Keratinocyte (primary cell): ENCODE results near the gene HERC4. TPM values are rescaled to one million over a fixed set of nuclear protein-coding genes. Genes with fewer than 3 reads are reported as not detected.

Source experiments
- DNase-seq: peaks from one replicate; pipeline ENCODE4 v3.0.0-alpha.2; 2011; ENCODE audit warnings: low read depth, missing footprints, low spot score
- FAIRE-seq: peaks from 2 replicates; lab custom pipeline; 2011; peaks lifted over from hg19 to GRCh38; lab: Jason Lieb, UNC
- H2AFZ ChIP-seq: 2 replicates; pipeline ENCODE4 v1.6.0; 2012; ENCODE audit warnings: low read length, control low read depth, inconsistent platforms; ENCODE audit not compliant: control insufficient read depth
- H3K27ac ChIP-seq: 2 replicates; pipeline ENCODE4 v1.5.1; 2011; ENCODE audit warnings: low read length; ENCODE audit not compliant: control insufficient read depth, insufficient read depth
- H3K27me3 ChIP-seq: 3 replicates; pipeline ENCODE4 v1.6.0; 2011; ENCODE audit warnings: low read length; ENCODE audit not compliant: control insufficient read depth, insufficient read depth; ENCODE audit errors: extremely low read depth
- H3K36me3 ChIP-seq, 2 experiments: 2 replicates in 1 of 2; 3 replicates in 1 of 2; pipeline ENCODE4 v1.5.1; 2011; ENCODE audit warnings: low read length in 2 of 2, mild to moderate bottlenecking in 1 of 2; ENCODE audit not compliant: control insufficient read depth in 2 of 2, insufficient read depth in 2 of 2; ENCODE audit errors: extremely low read depth in 1 of 2
- H3K4me1 ChIP-seq: 3 replicates; pipeline ENCODE4 v1.5.1; 2011; ENCODE audit warnings: low read length; ENCODE audit not compliant: control insufficient read depth, insufficient read depth; ENCODE audit errors: extremely low read depth
- H3K4me2 ChIP-seq: 3 replicates; pipeline ENCODE4 v1.6.0; 2011; ENCODE audit warnings: low read depth, low read length; ENCODE audit not compliant: control insufficient read depth, insufficient read depth; ENCODE audit errors: extremely low read depth
- H3K4me3 ChIP-seq, 3 experiments: fragments of 200-600 bp in 1 of 3; sonication (generic) in 1 of 3; 2 replicates in 2 of 3; 3 replicates in 1 of 3; pipeline ENCODE4 v1.5.1; 2011 to 2016; ENCODE audit warnings: low read length in 3 of 3, mild to moderate bottlenecking in 3 of 3, control low read depth in 2 of 3, inconsistent platforms in 1 of 3, low read depth in 1 of 3, mixed read lengths in 1 of 3, mixed run types in 1 of 3, moderate library complexity in 1 of 3; ENCODE audit not compliant: control insufficient read depth in 2 of 3, insufficient read depth in 2 of 3; ENCODE audit errors: extremely low read depth in 1 of 3
- H3K79me2 ChIP-seq: 2 replicates; pipeline ENCODE4 v1.6.0; 2012; ENCODE audit warnings: low read length; ENCODE audit not compliant: control insufficient read depth, insufficient read depth
- H3K9ac ChIP-seq: 3 replicates; pipeline ENCODE4 v1.6.0; 2011; ENCODE audit warnings: low read length; ENCODE audit not compliant: control insufficient read depth, insufficient read depth; ENCODE audit errors: extremely low read depth
- H3K9me1 ChIP-seq: 3 replicates; pipeline ENCODE4 v1.6.0; 2011; ENCODE audit warnings: low read length; ENCODE audit not compliant: control insufficient read depth, insufficient read depth; ENCODE audit errors: extremely low read depth
- H3K9me3 ChIP-seq: 2 replicates; pipeline ENCODE4 v1.5.1; 2012; ENCODE audit warnings: low read depth, low read length; ENCODE audit not compliant: control insufficient read depth
- H4K20me1 ChIP-seq: 3 replicates; pipeline ENCODE4 v1.6.0; 2011; ENCODE audit warnings: low read length; ENCODE audit not compliant: control insufficient read depth, insufficient read depth; ENCODE audit errors: extremely low read depth
- EZH2 ChIP-seq: IDR thresholded peaks from one replicate; pipeline ENCODE4 v1.6.1; 2012; ENCODE audit warnings: inconsistent platforms, mild to moderate bottlenecking, low read length, moderate library complexity
- dilution Hi-C: fragments of 300-500 bp; cut with MboI; formaldehyde crosslinking; loops from one replicate; pipeline ENCODE4 v1.7.0; 2020; ENCODE audit warnings: low sequenced_read_pairs; ENCODE audit not compliant: extremely low pct_ligation_motif_present
- polyA plus RNA-seq, 5 experiments: library from polyadenylated mRNA; depleted of rRNA in 3 of 5; stranded (reverse) in 3 of 5; stranded (forward) in 1 of 5; unstranded in 1 of 5; fragments of >200 nt; gene quantifications; 1 replicate in 1 of 5; 2 replicates in 3 of 5; 3 replicates in 1 of 5; pipeline versions ENCODE4 v1.2.1 to v1.2.3, GENCODE V29; 2011 to 2012; ENCODE audit warnings: missing spikeins in 2 of 5, low read depth in 1 of 5, low replicate concordance in 1 of 5
- TF ChIP-seq, protein P1 (sequence below), 3 experiments: IDR thresholded peaks in 1 of 3; conservative IDR thresholded peaks in 1 of 3; optimal IDR thresholded peaks in 1 of 3; 2 replicates in 2 of 3; 3 replicates in 1 of 3; pipeline versions ENCODE3 to v1.5.1; 2011; ENCODE audit warnings: low read length in 3 of 3, mild to moderate bottlenecking in 3 of 3, moderate library complexity in 2 of 3, control low read depth in 1 of 3, inconsistent platforms in 1 of 3; ENCODE audit not compliant: insufficient read depth in 2 of 3; ENCODE audit errors: extremely low read depth in 1 of 3

The HERC4 gene
- polyA plus RNA-seq, 1 donor (not counting 4 experiments of a cell fraction or from before 2014, with no cell fraction given): 42.9 TPM

DNA sequence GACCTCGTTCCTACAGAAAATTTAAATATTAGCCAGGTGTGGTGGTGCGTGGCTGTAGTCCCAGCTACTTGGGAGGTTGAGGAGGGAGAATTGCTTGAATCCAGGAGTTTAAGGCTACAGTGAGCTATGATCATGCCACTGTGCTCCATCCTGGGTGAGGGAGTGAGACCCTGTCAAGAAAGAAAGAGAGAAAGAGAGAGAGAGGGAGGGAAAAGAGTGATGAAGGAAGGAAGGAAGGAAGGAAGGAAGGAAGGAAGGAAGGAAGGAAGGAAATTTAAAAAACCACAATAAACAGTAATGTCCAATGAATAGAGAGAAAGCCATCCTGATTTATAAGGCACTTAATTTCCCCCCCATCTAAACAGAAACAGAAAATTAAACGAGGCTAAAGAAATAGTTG is 43.6 kb upstream of the HERC4 start:
- Histone ChIP-seq H3K79me2 (no peaks in the 10 kb centered on the region), H3K36me3 (no peaks in the 10 kb centered on the region), H3K9me3 (no peaks in the 10 kb centered on the region), H3K4me1 (no peaks in the 10 kb centered on the region), H4K20me1 (no peaks in the 10 kb centered on the region), H2AFZ (no peak overlapping the region), H3K27ac (no peak overlapping the region), H3K27me3 (no peaks in the 10 kb centered on the region), H3K9ac (no peak overlapping the region), H3K4me2 (no peak overlapping the region), H3K9me1 (no peaks in the 10 kb centered on the region), H3K4me3 (no peak overlapping the region)
- no peak for DNase-seq
- no peak for TF ChIP-seq EZH2
- TF ChIP-seq, protein P1, sequence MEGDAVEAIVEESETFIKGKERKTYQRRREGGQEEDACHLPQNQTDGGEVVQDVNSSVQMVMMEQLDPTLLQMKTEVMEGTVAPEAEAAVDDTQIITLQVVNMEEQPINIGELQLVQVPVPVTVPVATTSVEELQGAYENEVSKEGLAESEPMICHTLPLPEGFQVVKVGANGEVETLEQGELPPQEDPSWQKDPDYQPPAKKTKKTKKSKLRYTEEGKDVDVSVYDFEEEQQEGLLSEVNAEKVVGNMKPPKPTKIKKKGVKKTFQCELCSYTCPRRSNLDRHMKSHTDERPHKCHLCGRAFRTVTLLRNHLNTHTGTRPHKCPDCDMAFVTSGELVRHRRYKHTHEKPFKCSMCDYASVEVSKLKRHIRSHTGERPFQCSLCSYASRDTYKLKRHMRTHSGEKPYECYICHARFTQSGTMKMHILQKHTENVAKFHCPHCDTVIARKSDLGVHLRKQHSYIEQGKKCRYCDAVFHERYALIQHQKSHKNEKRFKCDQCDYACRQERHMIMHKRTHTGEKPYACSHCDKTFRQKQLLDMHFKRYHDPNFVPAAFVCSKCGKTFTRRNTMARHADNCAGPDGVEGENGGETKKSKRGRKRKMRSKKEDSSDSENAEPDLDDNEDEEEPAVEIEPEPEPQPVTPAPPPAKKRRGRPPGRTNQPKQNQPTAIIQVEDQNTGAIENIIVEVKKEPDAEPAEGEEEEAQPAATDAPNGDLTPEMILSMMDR (optimal IDR thresholded peaks at IDR 0.05 in 1 of 3, IDR thresholded peaks at IDR 0.05 in 1 of 3, conservative IDR thresholded peaks at IDR 0.05 in 1 of 3; ENCODE audit: extremely low read depth in 1 of 3, insufficient read depth in 2 of 3, low read length in 3 of 3): no peak
- dilution Hi-C loops: no loop called here
- no peak for FAIRE-seq

DNA sequence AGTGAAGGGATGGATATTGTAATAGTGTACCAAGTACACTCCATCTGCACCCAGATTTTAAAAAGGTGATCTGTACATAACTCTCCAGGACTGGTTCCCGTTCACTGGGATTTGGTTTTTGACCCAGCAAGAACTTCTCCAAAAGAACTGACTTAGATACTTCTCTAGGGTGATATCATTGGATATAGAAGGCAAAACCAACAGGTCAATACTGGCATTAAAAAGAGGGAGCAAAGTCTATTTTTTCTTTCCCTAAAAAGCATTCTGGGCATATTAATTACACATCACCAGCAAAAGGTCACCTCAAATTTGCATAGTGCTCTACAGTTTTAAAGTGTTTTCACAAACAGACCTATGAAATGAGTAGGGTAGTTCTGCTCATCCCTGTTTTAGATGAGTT is 37.8 kb upstream of the HERC4 start:
- H3K27ac ChIP-seq: no peak overlapping the region
- dilution Hi-C loops: no loop called here
- no peaks in the 10 kb centered on the region for H3K9me1 ChIP-seq
- no peaks in the 10 kb centered on the region for H3K79me2 ChIP-seq
- DNase-seq (no peak), FAIRE-seq (no peak)
- H3K9me3 ChIP-seq: no peaks in the 10 kb centered on the region
- H3K36me3 ChIP-seq: no peaks in the 10 kb centered on the region
- no peak overlapping the region for H3K4me2 ChIP-seq
- H3K4me1 ChIP-seq: no peaks in the 10 kb centered on the region
- H3K4me3 ChIP-seq: no peak overlapping the region
- no peaks in the 10 kb centered on the region for H3K27me3 ChIP-seq
- no peaks in the 10 kb centered on the region for H4K20me1 ChIP-seq
- H3K9ac ChIP-seq: no peak overlapping the region
- TF ChIP-seq EZH2: no peak
- TF ChIP-seq, protein P1 (optimal IDR thresholded peaks at IDR 0.05 in 1 of 3, IDR thresholded peaks at IDR 0.05 in 1 of 3, conservative IDR thresholded peaks at IDR 0.05 in 1 of 3; ENCODE audit: extremely low read depth in 1 of 3, insufficient read depth in 2 of 3, low read length in 3 of 3): no peak
- H2AFZ ChIP-seq: no peak overlapping the region
